ENCODE results near the gene ACLY. TPM values are rescaled to one million over a fixed set of nuclear protein-coding genes. Genes with fewer than 3 reads are reported as not detected.

ACLY gene
- total and polyA plus RNA-seq, 2 of the 13 experiments (the other 11 are each of a cell fraction or from before 2014, with no cell fraction given), result 111 to 218 TPM

DNA sequence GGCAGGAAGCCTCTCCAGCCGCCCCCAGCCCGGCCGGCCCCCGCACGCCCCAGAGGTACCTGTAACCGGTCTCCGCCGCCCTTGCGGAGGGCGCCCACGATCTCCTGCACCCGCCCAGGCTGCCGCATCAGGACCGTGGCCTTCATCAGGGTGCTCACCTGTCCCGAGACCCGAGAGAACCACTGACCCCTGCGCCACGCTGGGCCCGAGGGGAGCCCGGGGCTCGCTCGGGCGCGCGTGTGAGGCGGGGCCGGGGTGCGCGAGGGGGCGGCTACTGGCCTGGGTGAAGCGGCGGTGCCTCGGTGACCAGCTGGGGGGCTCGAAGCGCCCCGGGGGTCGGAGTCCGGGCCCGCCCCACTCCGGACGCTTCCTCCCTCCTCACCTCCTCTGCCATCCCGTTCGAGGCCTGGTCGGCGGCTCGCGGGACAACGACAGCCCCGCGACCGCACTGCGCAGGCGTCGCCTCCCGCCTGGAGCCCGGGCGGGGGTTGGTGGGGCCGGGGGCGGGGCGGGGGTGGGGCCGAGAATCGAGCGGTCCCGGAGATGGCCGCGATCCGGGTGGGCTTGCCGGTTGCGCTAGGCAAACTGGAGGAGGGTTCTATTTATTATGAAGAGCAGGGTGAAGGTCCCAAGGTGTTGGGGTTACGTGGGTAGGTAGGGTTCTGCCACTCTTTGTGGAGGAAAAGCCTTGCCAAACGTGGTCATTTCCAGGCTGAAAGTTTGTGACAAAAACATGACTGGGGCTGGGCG lies 82.8 kb downstream of the ACLY start, which contains the start of gene NT5C3B (continued):
- TF ChIP-seq, protein P1, sequence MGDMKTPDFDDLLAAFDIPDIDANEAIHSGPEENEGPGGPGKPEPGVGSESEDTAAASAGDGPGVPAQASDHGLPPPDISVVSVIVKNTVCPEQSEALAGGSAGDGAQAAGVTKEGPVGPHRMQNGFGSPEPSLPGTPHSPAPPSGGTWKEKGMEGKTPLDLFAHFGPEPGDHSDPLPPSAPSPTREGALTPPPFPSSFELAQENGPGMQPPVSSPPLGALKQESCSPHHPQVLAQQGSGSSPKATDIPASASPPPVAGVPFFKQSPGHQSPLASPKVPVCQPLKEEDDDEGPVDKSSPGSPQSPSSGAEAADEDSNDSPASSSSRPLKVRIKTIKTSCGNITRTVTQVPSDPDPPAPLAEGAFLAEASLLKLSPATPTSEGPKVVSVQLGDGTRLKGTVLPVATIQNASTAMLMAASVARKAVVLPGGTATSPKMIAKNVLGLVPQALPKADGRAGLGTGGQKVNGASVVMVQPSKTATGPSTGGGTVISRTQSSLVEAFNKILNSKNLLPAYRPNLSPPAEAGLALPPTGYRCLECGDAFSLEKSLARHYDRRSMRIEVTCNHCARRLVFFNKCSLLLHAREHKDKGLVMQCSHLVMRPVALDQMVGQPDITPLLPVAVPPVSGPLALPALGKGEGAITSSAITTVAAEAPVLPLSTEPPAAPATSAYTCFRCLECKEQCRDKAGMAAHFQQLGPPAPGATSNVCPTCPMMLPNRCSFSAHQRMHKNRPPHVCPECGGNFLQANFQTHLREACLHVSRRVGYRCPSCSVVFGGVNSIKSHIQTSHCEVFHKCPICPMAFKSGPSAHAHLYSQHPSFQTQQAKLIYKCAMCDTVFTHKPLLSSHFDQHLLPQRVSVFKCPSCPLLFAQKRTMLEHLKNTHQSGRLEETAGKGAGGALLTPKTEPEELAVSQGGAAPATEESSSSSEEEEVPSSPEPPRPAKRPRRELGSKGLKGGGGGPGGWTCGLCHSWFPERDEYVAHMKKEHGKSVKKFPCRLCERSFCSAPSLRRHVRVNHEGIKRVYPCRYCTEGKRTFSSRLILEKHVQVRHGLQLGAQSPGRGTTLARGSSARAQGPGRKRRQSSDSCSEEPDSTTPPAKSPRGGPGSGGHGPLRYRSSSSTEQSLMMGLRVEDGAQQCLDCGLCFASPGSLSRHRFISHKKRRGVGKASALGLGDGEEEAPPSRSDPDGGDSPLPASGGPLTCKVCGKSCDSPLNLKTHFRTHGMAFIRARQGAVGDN (CRISPR knock-in tag; IDR thresholded peaks at IDR 0.05), result peak; percentile 93
- peak; percentile 30; the same call in 1 of the 2 replicates for TF ChIP-seq ZNF543 (CRISPR knock-in tag; IDR thresholded peaks at IDR 0.05)
- no peak for TF ChIP-seq MED13 (CRISPR knock-in tag; IDR thresholded peaks at IDR 0.05)
- TF ChIP-seq SP4 (CRISPR knock-in tag; IDR thresholded peaks at IDR 0.05), result peak; percentile 20; the same call in 1 of the 2 replicates
- TF ChIP-seq GABPB1 (CRISPR knock-in tag; IDR thresholded peaks at IDR 0.05), result peak; percentile 17; the same call in 1 of the 2 replicates
- 0 out of 2 replicates have a peak, but pooled peaks have one; percentile 46 for TF ChIP-seq SIN3A (IDR thresholded peaks at IDR 0.05; ENCODE audit: borderline replicate concordance, low read depth, low read length)
- peak; percentile 68 for TF ChIP-seq IKZF4 (CRISPR knock-in tag; IDR thresholded peaks at IDR 0.05; ENCODE audit: borderline replicate concordance, low read depth, not compliant biosample characterization)
- TF ChIP-seq KLF6 (CRISPR knock-in tag; IDR thresholded peaks at IDR 0.05), result peak; percentile 72
- no peak for TF ChIP-seq MTA3 (CRISPR knock-in tag; IDR thresholded peaks at IDR 0.05)
- TF ChIP-seq IRX3 (CRISPR knock-in tag; IDR thresholded peaks at IDR 0.05; ENCODE audit: borderline replicate concordance, low read depth), result peak; percentile 74; the same call in 1 of the 2 replicates
- peak; percentile 52 for TF ChIP-seq DMAP1 (CRISPR knock-in tag; IDR thresholded peaks at IDR 0.05)
- TF ChIP-seq ZNF501 (CRISPR knock-in tag; IDR thresholded peaks at IDR 0.05), result no peak
- TF ChIP-seq, protein P2, sequence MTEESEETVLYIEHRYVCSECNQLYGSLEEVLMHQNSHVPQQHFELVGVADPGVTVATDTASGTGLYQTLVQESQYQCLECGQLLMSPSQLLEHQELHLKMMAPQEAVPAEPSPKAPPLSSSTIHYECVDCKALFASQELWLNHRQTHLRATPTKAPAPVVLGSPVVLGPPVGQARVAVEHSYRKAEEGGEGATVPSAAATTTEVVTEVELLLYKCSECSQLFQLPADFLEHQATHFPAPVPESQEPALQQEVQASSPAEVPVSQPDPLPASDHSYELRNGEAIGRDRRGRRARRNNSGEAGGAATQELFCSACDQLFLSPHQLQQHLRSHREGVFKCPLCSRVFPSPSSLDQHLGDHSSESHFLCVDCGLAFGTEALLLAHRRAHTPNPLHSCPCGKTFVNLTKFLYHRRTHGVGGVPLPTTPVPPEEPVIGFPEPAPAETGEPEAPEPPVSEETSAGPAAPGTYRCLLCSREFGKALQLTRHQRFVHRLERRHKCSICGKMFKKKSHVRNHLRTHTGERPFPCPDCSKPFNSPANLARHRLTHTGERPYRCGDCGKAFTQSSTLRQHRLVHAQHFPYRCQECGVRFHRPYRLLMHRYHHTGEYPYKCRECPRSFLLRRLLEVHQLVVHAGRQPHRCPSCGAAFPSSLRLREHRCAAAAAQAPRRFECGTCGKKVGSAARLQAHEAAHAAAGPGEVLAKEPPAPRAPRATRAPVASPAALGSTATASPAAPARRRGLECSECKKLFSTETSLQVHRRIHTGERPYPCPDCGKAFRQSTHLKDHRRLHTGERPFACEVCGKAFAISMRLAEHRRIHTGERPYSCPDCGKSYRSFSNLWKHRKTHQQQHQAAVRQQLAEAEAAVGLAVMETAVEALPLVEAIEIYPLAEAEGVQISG (CRISPR knock-in tag; IDR thresholded peaks at IDR 0.05), result peak; percentile 37
- no peak for TF ChIP-seq FOXK1 (CRISPR knock-in tag; IDR thresholded peaks at IDR 0.05; ENCODE audit: borderline replicate concordance, low read depth)
- TF ChIP-seq ZBTB7A (CRISPR knock-in tag; IDR thresholded peaks at IDR 0.05), result peak; percentile 55; the same call in 1 of the 2 replicates
- 0 out of 2 replicates have a peak, but pooled peaks have one; percentile 4 for TF ChIP-seq ELF1 (CRISPR knock-in tag; IDR thresholded peaks at IDR 0.05)
- TF ChIP-seq ZBTB42 (CRISPR knock-in tag; IDR thresholded peaks at IDR 0.05), result 0 out of 2 replicates have a peak, but pooled peaks have one; percentile 66
- TF ChIP-seq MED8 (CRISPR knock-in tag; IDR thresholded peaks at IDR 0.05; ENCODE audit: insufficient replicate concordance), result no peak
- peak; percentile 18 for TF ChIP-seq HNRNPK (IDR thresholded peaks at IDR 0.05; ENCODE audit: low read depth, low read length, poor library complexity, severe bottlenecking)
- peak; percentile 79 for TF ChIP-seq EEA1 (CRISPR knock-in tag; IDR thresholded peaks at IDR 0.05; ENCODE audit: borderline replicate concordance)
- peak; percentile 95 for TF ChIP-seq CAMTA2 (CRISPR knock-in tag; IDR thresholded peaks at IDR 0.05; ENCODE audit: borderline replicate concordance)
- TF ChIP-seq RBFOX2 (IDR thresholded peaks at IDR 0.05; ENCODE audit: low read depth, low read length), result peak; percentile 83
- TF ChIP-seq ZNF777 (CRISPR knock-in tag; IDR thresholded peaks at IDR 0.05), result 0 out of 2 replicates have a peak, but pooled peaks have one; percentile 38

Data from HepG2 (cell line).